Measurements from ENCODE around the gene UBE2D3.
A peak's percentile ranks its signal among the peaks of the same experiment; 100 is the strongest.

UBE2D3 gene

DNA sequence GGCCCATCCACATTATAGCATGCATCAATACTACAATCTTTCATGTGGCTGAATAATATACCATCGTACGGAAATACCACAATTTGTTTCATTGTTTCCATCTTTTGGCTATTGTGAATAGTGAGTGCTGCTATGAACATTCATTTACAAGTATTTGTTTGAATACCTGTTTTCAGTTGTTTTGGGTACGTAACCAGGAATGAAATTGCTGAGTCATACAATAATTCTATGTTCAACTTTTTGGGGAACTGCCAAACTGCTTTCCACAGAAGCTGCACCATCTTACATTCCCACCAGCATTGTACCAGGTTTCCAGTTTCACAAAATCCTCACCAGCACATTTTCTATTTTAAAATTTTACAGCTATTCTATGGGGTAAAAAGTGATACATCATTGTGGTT lies 38.0 kb downstream of the UBE2D3 start:
- no peak for DNase-seq

DNA sequence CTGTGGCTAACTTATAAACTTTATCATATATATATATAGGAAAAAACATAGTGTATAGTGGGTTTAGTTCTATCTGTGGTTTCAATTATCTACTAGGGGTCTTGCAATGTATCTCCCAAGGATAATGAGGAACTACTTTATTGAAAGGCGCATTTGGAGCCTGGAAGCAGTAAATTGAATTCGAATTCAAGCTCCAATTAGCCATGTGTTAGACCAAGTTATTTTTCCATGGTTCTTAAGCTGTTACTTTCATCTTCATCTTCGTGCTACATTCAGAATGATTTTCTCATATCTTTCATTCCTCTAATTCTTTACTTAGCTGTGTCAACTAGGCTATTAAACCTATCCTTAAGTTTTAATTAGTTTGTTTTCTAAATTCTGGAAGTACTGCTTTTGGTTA lies 39.4 kb downstream of the UBE2D3 start:
- DNase-seq: no peak

DNA sequence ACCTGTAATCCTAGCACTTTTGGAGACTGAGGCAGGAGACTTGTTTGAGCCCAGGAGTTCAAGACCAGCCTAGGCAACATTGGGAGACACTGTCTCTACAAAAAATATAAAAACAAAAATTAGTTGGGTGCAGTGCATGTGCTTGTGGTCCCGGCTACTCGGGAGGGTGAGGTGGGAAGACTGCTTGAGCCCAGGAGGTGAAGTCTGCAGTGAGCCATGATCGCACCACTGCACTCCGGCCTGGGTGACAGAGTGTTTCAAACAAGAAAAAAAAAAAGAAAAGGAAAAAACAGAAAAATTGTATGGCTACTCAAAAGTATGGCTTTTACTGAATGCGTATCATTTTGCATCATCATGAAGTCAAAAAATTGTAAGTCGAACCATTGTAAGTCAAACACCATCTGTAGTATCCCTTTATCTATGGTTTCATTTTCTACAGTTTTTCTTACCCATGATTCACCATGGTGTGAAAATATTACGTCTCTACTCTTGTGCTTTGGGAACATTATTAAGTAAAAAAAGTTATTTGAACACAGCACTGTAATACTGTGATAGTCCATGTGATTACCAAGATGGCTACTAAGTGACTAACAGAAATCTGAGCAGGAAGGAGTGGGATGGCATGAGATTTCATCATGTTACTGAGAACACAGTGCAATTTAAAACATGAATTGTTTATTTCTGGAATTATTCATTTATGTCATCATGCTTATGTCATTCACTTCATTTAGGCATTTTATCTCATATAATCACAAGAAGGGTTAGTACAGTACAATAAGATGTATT lies 40.1 kb downstream of the UBE2D3 start:
- no peak for DNase-seq

DNA sequence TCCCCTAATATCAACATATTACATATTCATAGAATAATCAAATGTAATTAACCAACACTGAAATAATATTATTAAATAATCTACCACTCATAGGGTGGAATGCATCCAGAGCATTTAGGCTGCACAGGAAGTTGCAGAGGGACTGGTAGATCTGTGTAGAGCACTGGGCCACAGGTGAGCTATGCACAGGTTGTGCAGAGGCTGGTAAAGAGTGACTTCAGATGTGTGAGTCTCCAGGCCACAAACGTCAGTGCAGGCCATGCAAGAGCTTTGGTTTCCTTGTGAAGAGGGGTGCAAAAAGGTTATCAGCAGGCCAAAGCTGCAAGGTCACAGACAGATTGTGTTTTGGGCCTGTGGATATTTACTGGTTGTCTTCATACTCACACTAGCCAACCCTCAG lies 41.1 kb downstream of the UBE2D3 start:
- no peak for DNase-seq

DNA sequence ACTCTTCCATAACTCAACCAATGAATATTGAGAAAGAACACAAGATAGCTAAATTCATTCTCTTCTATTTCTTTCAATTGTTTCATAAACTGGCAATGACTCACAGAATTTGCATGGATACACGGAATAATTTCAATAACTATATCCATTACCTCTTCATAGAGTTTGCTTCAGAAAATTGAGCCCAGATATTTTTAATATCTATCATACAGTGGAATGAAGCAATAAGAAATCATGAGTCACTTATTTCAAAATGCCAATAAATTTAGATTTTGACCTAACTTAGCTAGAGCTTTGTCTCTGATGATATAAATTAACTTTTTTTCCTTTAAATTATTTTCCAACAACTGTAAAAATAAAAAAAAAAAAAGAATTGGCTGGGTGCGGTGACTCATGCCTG lies 44.3 kb downstream of the UBE2D3 start:
- DNase-seq: no peak

DNA sequence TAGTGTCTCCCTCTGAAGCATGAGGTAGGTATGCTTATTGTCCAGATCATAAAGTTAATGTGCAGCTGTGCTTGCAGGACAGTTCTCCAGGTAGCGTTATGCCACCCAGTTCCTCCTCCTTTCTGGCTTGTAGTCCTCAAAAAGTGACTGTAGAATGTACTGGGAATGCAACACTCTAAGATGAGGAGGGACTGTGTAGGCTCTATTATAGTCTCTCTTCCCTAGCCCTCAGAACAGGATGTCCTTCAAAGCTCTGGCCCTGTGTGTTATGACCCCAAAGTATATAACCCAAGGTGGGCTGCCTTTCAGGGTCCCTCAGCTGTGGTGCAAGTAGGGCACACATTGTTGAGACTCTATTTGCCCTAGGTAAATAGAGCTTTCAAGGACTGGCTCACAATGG lies 45.8 kb downstream of the UBE2D3 start:
- DNase-seq: no peak

DNA sequence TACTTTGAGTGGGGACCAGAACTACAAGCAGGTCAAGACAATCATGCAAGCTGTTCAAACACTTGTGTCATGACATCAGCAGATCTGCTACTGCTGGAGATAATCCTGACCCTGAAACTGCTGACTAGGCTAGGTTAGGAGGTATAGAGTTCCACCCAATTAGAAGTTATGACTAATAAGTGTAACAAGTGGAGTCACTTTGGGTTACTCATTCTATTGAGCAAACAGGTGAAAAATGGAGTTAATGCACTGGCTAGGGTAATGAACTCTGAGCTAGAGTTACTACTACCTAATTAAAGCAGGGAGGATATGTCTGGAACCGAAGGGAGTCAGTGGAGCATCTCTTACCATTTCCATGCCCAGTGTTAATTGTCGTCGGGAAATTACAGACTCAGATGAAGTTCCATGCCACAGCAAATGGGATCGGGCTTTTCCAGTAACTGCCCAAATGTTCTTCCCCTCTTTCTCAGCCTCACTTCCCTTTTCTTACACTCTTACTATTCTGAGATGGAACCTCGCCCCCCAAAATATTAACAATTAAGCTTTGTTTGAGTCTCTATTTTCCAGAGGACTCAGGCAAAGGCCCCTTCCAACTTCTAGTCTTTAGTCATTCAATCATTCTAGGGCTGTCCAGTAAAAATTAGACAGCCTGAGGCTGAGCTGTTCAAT lies 46.7 kb downstream of the UBE2D3 start:
- no peak for DNase-seq

DNA sequence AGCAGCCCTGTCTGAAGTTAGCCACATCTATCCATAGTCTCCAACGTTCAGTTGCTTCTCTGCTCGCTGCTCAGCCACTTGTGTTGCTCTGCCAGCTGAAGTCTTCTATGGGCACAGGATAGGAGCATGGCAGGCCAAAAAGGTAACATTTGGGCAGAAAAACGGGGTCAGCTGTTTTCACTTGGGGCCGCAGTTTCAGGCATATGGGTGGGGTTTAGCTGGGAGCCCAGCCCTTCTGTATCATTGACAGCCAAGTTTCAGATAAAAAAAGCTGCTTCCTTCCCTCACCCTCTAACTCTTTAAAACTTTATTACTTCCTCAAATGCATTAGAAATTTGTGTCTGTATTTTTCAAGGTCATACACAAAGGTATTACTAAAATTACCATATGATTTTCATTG lies 48.1 kb downstream of the UBE2D3 start:
- DNase-seq: no peak

DNA sequence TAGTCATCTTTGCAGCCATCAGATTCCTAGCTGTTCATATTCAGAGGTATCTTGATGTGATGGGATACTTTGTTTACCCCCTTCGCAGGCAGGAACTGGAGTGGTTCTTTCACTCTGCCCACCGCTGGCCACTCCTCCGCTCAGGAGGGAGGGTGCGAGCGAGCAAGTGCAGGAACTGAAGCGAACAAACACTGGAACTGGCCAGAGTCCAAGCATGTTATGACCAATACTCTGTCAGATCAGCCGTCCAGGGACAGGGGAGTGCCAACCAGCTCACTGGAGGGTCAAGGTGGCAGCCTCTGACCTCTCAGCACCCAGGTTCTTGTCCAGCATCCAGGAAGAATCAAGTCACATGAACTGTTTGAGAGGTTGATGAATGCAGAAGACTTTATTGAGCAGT lies 48.6 kb downstream of the UBE2D3 start:
- no peak for DNase-seq

DNA sequence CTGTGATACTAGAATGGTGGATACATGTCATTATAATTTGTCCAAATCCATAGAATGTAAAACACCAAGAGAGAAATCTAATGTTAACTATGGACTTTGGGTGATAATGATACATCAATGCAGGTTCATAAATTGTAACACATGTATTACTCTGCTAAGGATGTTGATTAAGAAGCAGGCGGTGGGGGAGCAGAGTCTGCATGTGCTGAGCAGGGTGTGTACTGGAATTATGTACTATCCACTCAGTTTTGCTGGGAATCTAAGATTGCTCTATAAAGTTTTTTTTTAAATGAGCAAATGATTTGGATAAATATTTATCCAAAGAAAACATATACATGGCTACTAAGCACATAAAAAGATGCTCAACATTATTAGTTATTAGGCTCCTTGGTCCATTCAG lies 51.5 kb downstream of the UBE2D3 start:
- no peak for DNase-seq

DNA sequence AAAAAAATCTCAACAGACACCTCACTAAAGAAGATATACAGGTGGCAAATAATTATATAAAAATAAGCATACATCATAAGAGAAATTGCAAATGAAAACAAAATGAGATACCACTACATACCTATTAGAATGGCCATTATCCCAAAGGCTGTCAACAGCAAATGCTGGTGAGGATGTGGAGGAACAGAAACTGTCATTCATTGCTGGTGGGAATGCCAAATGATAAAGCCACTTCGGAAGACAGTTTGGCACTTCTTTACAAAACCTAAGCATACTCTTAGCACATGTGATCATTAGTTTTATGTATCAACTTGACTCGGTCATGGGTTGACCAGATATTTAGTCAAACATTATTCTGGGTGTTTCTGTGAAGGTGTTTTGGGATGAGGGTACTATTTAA lies 53.1 kb downstream of the UBE2D3 start:
- DNase-seq: no peak

DNA sequence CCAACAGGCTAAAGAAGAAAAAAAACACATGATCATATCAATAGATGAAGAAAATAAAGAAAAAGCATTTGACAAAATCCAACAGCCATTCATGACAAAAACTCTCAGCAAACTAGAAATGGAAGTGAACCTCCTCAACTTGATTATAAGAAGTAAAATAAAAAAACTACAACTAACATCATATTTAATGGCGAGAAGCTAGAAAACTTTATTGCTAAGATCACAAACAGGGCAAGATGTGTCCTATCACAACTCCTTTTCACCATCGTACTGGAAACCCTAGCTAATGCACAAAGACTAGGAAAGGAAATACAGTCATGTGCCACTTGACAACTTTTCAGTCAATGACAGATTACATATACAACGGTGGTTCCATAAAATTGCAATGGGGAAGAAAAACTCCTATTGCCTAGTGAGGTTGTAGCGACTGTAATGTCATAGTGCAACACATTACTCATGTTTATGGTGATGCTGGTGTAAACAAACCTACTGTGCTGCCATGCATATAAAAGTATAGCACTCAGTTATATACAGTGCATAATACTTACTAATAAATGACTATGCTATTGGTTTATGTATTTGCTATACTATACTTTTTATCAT lies 54.5 kb downstream of the UBE2D3 start:
- no peak for DNase-seq

DNA sequence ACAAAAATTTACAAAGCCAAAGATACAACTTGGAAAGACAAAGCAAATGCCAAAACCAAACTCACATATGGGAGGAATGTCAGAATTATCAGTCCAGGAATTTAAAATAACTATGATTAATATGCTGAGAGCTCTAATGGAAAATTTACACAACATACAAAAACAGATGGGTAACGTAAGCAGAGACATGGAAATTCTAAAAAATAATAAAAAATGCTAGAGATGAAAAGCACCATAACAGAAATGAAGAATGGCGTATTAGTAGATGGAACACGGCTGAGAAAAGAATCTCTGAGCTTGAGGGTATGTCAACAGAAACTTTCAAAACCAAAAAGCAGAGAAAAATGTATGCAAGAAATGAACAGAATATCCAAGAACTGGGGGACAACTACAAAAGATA lies 62.5 kb downstream of the UBE2D3 start:
- DNase-seq: no peak

DNA sequence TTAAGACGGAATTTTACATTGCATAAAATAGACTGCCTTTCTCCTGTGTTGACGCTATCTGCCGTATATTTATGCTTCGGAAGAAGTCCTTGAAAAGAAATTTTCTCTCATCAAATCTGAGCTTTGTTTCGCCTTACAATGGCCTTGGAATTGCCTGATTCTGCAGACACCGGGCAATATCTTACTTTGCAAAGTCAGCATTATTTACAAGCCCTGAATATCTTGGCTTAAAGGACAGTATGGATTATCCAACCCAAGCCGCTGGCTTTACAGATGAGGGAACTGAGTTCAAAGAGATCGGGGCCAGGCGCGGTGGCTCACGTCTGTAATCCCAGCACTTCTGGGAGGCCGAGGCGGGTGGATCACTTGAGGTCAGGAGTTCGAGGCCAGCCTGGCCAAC lies 65.4 kb downstream of the UBE2D3 start:
- no peak for DNase-seq

DNA sequence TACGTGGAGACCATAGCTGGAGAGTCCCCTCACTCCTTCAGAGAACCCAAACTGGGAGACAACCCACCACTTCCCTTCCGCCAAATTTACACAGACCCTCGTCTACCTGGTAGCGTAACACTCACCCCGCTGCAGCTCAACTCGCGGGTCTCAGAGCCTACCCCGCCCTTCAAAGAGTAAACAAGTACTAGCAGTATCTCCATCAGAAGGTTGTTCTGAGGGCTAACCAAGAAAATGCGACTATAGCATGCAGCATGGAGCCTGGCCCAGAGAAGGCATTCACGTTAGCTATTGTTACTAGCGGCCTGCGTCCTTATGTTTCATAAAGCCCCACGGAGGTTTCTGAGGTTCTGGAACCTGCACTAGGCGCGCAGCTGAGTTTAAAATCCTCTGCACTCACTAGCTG lies 66.1 kb downstream of the UBE2D3 start:
- DNase-seq: peak; percentile 8

DNA sequence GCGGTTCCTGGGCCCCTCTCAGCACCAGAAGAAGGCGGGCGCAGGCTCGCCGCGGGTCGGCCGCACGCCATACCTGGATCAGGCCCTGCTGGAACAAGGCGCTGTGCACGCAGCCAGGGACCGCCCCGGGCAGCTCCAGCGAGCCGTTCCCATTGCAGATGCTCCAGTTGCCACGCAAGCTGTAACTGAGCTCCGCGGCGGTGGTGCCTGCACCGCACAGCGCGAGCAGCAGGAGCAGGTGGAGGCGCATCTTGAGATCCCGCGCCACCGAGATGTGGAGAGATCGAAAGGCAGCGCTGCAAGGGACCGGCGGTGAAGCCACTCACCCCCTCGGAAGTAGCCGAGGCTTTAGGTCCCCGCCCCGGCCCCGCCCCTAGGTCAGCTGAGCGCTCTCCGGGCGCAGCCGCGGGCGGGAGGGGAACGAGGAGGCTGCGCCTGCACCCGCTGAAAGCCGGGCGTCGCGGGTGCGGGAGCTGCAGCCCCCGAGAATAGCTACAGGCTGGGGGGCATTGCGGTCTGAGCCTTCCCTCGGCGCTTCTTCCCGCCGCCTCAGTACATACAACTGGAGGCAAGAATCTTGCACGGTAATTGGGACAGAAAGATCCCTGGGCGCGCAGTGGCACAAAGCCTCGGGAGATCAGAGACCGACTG lies 66.6 kb downstream of the UBE2D3 start, which contains the start of gene MANBA:
Gene MANBA (minus strand): TSS at position 324 of the 651 bp plus-strand sequence. CDS start 74 bp downstream, at position 250.
- DNase-seq: peak; percentile 76

DNA sequence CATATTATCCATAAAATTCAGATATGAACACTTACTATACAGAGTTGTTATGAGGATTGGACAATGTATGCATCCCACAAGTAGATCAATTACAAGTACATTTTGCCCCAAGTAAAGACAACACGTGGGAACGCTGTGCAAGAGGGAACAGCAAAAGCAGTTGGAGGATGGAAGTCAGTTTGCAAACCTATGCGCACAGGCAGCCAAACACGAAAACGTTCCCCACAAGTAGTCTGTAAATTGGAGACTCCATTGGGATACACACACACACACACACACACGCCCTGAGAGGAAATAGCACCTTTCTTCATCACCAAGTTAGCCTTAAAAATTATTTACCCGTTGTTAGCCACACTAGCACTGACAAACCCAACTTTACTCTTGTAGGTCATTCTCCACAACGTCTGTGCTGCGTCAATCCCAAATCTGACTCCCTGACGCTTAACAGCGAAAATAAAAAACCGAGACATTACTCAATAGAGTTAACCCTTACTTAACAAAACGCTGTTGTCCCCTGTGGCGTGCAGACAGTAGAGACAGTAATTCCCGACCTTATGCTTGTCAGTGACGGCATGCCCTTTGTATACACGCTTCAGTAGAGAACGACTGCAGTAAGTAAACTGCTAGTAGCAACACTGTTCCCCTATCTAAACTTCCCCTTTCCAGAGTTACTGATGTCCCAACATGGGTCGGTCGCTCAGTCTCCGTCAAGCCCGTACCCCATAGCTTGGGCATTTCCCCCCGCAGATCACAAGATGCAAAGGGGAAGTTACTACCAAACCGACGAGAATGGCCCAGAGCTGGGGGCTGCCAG lies 67.3 kb downstream of the UBE2D3 start:
- DNase-seq: peak; percentile 7

DNA sequence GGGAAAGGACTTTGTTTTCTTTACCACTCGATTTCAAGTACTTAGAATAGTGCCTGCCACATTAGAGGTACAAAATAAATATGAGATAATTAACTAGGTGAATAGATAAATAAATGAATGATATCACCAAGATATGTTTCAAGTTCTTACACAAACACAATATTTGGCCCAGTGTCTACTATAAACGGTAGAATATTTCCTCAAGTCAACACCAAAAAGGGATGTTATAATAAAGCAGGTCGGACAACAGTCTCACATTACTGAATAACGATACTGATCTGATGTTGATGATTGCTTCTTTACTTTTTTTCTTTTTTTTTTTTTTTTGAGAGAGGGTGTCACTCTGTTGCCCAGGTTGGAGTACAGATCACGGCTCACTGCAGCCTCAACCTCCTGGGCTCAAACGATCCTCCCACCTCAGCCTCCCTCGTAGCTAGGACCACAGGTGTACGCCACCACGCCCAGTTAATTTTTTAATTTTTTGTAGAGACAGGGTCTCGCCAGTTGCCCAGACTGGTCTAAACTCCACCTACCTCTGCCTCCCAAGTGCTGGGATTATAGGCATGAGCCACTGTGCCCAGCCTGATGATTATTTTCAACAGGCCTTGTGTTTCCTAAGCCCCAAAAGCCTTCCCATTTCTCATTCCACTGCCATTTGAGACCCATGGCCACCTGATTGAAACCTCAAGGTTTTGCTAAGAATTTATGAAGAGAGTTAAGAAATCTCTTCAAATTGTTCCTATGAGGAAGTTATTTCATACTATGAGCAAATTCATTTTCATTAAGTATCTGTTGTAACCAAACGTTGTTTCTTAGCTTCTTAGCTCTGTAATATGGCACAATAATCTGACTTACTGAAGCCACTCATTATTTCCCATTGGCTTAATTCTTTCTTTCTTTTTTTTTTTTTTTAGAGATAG lies 68.8 kb downstream of the UBE2D3 start:
- no peak for DNase-seq

DNA sequence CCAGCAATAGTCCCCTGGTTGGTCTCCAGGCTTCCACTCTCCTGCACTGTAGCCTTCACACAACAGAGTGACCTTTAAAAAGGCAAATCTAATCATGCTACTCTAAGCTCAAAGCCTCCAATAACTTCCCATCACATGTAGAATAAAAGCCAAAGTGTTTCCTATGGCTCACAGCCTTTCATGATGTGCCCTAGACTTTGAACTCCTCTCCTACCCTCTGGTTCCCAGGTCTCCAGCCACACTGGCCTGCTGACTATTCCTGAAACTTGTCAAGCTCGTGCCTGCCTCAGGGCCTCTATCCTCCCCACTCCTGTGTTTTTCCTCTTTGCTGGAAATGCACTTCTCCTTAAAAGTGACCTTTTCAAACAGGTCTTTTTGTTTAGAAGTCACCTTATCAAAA lies 69.7 kb downstream of the UBE2D3 start:
- DNase-seq: no peak

DNA sequence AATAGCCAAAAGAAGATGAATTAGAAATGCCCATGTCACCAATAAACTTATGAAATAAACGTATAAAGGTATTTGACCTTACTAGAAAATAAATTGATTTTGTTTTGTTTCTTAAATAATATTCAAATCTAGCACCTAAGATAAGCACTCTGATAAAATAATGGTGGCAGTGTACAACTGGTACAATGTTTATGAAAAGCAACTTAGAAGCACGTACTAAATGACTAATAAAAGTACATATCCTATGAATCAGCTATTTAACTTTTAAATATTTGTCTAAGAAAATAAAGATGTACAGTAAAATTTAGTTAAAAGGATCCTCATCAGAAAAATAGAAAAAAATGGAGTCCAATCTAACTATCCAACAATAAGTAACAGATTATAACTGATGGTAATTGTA lies 73.3 kb downstream of the UBE2D3 start:
- no peak for DNase-seq

DNA sequence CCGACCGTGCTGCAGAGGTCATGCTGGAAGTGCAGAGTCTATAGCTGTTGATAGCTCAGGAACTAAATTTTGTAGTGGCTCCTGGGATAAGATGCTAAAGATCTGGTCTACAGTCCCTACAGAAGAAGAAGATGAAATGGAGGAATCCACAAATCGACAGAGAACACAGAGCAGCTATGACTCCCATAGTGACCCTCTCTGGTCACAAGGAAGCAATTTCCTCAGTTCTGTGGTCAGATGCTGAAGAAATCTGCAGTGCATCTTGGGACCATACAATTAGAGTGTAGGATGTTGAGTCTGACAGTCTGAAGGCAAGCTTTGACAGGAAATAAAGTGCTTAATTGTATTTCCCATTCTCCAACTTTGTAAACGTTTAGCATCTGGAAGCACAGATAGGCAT lies 75.4 kb downstream of the UBE2D3 start:
- no peak for DNase-seq

Data from effector CD4-positive, alpha-beta T cell (primary cell).